CD4-positive, CD25-positive, alpha-beta regulatory T cell (primary cell): ENCODE data around the gene SLC9A4. TPM values are rescaled to one million over a fixed set of nuclear protein-coding genes. Genes with fewer than 3 reads are reported as not detected.

Experiments
- ATAC-seq, 2 donors: fragments of 150-1000 bp; cut with Tn5 transposase; one replicate each; pipeline ENCODE4 v1.10.0; 2021; ENCODE audit warnings: low read depth in 2 of 2, moderate number of reproducible peaks in 2 of 2, moderate library complexity in 1 of 2
- DNase-seq, 3 donors: peaks; one replicate each; pipeline versions ENCODE4 v3.0.0 to v3.0.0-alpha.2; 2012 to 2022; ENCODE audit warnings: mixed read lengths in 1 of 3
- H3K27ac ChIP-seq: one replicate; pipeline ENCODE4 v1.7.0; 2013; ENCODE audit warnings: mild to moderate bottlenecking, low read length; ENCODE audit not compliant: insufficient read depth, poor library complexity, severe bottlenecking
- H3K27me3 ChIP-seq: one replicate; pipeline ENCODE4 v1.7.0; 2013; ENCODE audit warnings: low read length; ENCODE audit not compliant: control insufficient read depth, insufficient read depth
- H3K36me3 ChIP-seq: one replicate; pipeline ENCODE4 v1.7.0; 2013; ENCODE audit warnings: mild to moderate bottlenecking, low read length, moderate library complexity; ENCODE audit not compliant: control insufficient read depth, insufficient read depth
- H3K4me1 ChIP-seq: 2 replicates; pipeline ENCODE4 v1.7.0; 2013; ENCODE audit warnings: mild to moderate bottlenecking, low read length; ENCODE audit not compliant: insufficient read depth, control insufficient read depth, poor library complexity, severe bottlenecking
- H3K4me3 ChIP-seq: one replicate; pipeline ENCODE4 v1.7.0; 2013; ENCODE audit warnings: low read depth, mild to moderate bottlenecking, low read length, moderate library complexity
- H3K9me3 ChIP-seq, 2 experiments: 1 replicate in 1 of 2; 2 replicates in 1 of 2; pipeline ENCODE4 v1.7.0; 2013; ENCODE audit warnings: low read length in 2 of 2, mild to moderate bottlenecking in 1 of 2, moderate library complexity in 1 of 2; ENCODE audit not compliant: control insufficient read depth in 2 of 2
- H3K27ac Mint-ChIP-seq, 3 donors: one replicate each; pipeline ENCODE4 v1.8.0; 2020 to 2022; ENCODE audit warnings: mild to moderate bottlenecking in 3 of 3, mixed read lengths in 3 of 3, moderate library complexity in 2 of 3
- H3K27me3 Mint-ChIP-seq: one replicate; pipeline ENCODE4 v1.8.0; 2022; ENCODE audit warnings: mild to moderate bottlenecking, mixed read lengths
- H3K36me3 Mint-ChIP-seq: one replicate; pipeline ENCODE4 v1.8.0; 2020; ENCODE audit warnings: mixed read lengths
- H3K4me1 Mint-ChIP-seq, 4 donors: one replicate each; pipeline ENCODE4 v1.8.0; 2020 to 2022; ENCODE audit warnings: mixed read lengths in 4 of 4, mild to moderate bottlenecking in 1 of 4
- H3K4me3 Mint-ChIP-seq, 4 donors: one replicate each; pipeline ENCODE4 v1.8.0; 2020 to 2022; ENCODE audit warnings: mild to moderate bottlenecking in 4 of 4, mixed read lengths in 4 of 4, moderate library complexity in 3 of 4
- H3K9me3 Mint-ChIP-seq, 7 donors: one replicate each; pipeline ENCODE4 v1.8.0; 2020 to 2022; ENCODE audit warnings: mixed read lengths in 7 of 7, mild to moderate bottlenecking in 3 of 7, moderate library complexity in 2 of 7
- polyA plus RNA-seq, 4 donors: library from polyadenylated mRNA; unstranded; fragments of 300-500 nt; fragmentation: Illumina TruSeq; gene quantifications; one replicate each; pipeline ENCODE4 v1.2.3, GENCODE V29; 2021
- total RNA-seq: library from RNA; stranded (reverse); gene quantifications from one replicate; pipeline ENCODE4 v1.2.3, GENCODE V29; 2022

The SLC9A4 gene
- total and polyA plus RNA-seq, 5 donors from 2014 or later = not detected

- Mint-ChIP-seq H3K27ac (no peak overlapping the region), H3K4me1 (peaks cover 13 to 20% (median 18%) of the 10 kb centered on the region in 4 donors), H3K9me3 (no peaks in the 10 kb centered on the region), H3K27me3 (no peaks in the 10 kb centered on the region), H3K4me3 (no peak overlapping the region), H3K36me3 (no peaks in the 10 kb centered on the region)
- ATAC-seq = no peak
- Histone ChIP-seq H3K4me1 (peaks cover 8% of the 10 kb centered on the region), H3K27me3 (no peaks in the 10 kb centered on the region), H3K27ac (no peak overlapping the region), H3K4me3 (no peak overlapping the region), H3K9me3 (no peaks in the 10 kb centered on the region), H3K36me3 (no peaks in the 10 kb centered on the region)
- no peak for DNase-seq
Observed at GRCh38 chr2:102439065-102439695, 33.8 kb upstream of the SLC9A4 start.

GRCh38 chr2:102442967-102443828, 29.8 kb upstream of the SLC9A4 start:
- DNase-seq (peak; percentile 6 to 78 (median 54)), ATAC-seq (peak; percentile 71 to 82)
- Mint-ChIP-seq H3K9me3 (no peaks in the 10 kb centered on the region), H3K36me3 (no peaks in the 10 kb centered on the region), H3K27me3 (no peaks in the 10 kb centered on the region), H3K4me3 (no peak overlapping the region), H3K27ac (peak overlapping the region in 1 of 3 donors; percentile 32), H3K4me1 (peaks cover 4 to 7% (median 5%) of the 10 kb centered on the region in 4 donors)
- Histone ChIP-seq H3K27me3 (no peaks in the 10 kb centered on the region), H3K4me1 (peaks cover 5% of the 10 kb centered on the region), H3K27ac (no peak overlapping the region), H3K9me3 (no peaks in the 10 kb centered on the region), H3K36me3 (no peaks in the 10 kb centered on the region), H3K4me3 (peak overlapping the region; percentile 53)

GRCh38 chr2:102444233-102444632, 28.8 kb upstream of the SLC9A4 start:
- no peak overlapping the region for H3K4me3 ChIP-seq
- ATAC-seq = no peak
- Mint-ChIP-seq H3K36me3 (no peaks in the 10 kb centered on the region), H3K27ac (no peak overlapping the region), H3K9me3 (no peaks in the 10 kb centered on the region), H3K27me3 (no peaks in the 10 kb centered on the region), H3K4me1 (peaks cover 4 to 7% (median 5%) of the 10 kb centered on the region in 4 donors), H3K4me3 (no peak overlapping the region)
- DNase-seq = no peak
- peaks cover 5% of the 10 kb centered on the region for H3K4me1 ChIP-seq
- no peak overlapping the region for H3K27ac ChIP-seq
- no peaks in the 10 kb centered on the region for H3K9me3 ChIP-seq
- no peaks in the 10 kb centered on the region for H3K27me3 ChIP-seq
- H3K36me3 ChIP-seq = no peaks in the 10 kb centered on the region

- Histone ChIP-seq H3K36me3 (no peaks in the 10 kb centered on the region), H3K4me3 (no peak overlapping the region), H3K27ac (no peak overlapping the region), H3K9me3 (no peaks in the 10 kb centered on the region), H3K4me1 (peaks cover 5% of the 10 kb centered on the region), H3K27me3 (no peaks in the 10 kb centered on the region)
- no peak overlapping the region for H3K4me3 Mint-ChIP-seq
- ATAC-seq = no peak
- no peak overlapping the region for H3K27ac Mint-ChIP-seq
- no peaks in the 10 kb centered on the region for H3K27me3 Mint-ChIP-seq
- no peak for DNase-seq
- peaks cover 4 to 7% (median 5%) of the 10 kb centered on the region in 4 donors for H3K4me1 Mint-ChIP-seq
- H3K9me3 Mint-ChIP-seq = no peaks in the 10 kb centered on the region
- no peaks in the 10 kb centered on the region for H3K36me3 Mint-ChIP-seq
Observed at GRCh38 chr2:102446936-102447335, 26.1 kb upstream of the SLC9A4 start.

- no peaks in the 10 kb centered on the region for H3K36me3 ChIP-seq
- H3K27me3 Mint-ChIP-seq = peaks cover 3% of the 10 kb centered on the region
- ATAC-seq = peak in 1 of 2 donors; percentile 39
Observed at GRCh38 chr2:102449370-102449974, 23.6 kb upstream of the SLC9A4 start.

GRCh38 chr2:102451968-102452367, 21.1 kb upstream of the SLC9A4 start:
- Mint-ChIP-seq H3K36me3 (no peaks in the 10 kb centered on the region), H3K27ac (no peak overlapping the region), H3K4me1 (no peaks in the 10 kb centered on the region), H3K9me3 (no peaks in the 10 kb centered on the region), H3K27me3 (peaks cover 13% of the 10 kb centered on the region), H3K4me3 (no peak overlapping the region)
- H3K27me3 ChIP-seq = peaks cover 5% of the 10 kb centered on the region
- ATAC-seq (no peak), DNase-seq (no peak)
- H3K9me3 ChIP-seq = peaks cover 0 to 4% of the 10 kb centered on the region in 2 experiments
- no peak overlapping the region for H3K27ac ChIP-seq
- no peaks in the 10 kb centered on the region for H3K4me1 ChIP-seq
- H3K4me3 ChIP-seq = no peak overlapping the region
- H3K36me3 ChIP-seq = no peaks in the 10 kb centered on the region

More at GRCh38 chr2:102449370-102449974, 23.6 kb upstream of the SLC9A4 start:
- DNase-seq = peak; percentile 41 to 81 (median 57)
- Histone ChIP-seq H3K4me1 (no peaks in the 10 kb centered on the region), H3K9me3 (no peaks in the 10 kb centered on the region), H3K4me3 (no peak overlapping the region), H3K27me3 (no peaks in the 10 kb centered on the region), H3K27ac (no peak overlapping the region)
- no peaks in the 10 kb centered on the region for H3K4me1 Mint-ChIP-seq
- no peaks in the 10 kb centered on the region for H3K9me3 Mint-ChIP-seq
- H3K27ac Mint-ChIP-seq = no peak overlapping the region
- no peaks in the 10 kb centered on the region for H3K36me3 Mint-ChIP-seq
- H3K4me3 Mint-ChIP-seq = no peak overlapping the region

- H3K4me3 ChIP-seq = no peak overlapping the region
- Mint-ChIP-seq H3K27ac (no peak overlapping the region), H3K4me3 (no peak overlapping the region), H3K27me3 (peaks cover 19% of the 10 kb centered on the region), H3K9me3 (no peaks in the 10 kb centered on the region), H3K36me3 (no peaks in the 10 kb centered on the region), H3K4me1 (no peaks in the 10 kb centered on the region)
- H3K4me1 ChIP-seq = no peaks in the 10 kb centered on the region
- H3K27me3 ChIP-seq = peaks cover 7% of the 10 kb centered on the region
- peaks cover 0 to 4% of the 10 kb centered on the region in 2 experiments for H3K9me3 ChIP-seq
- H3K36me3 ChIP-seq = no peaks in the 10 kb centered on the region
- ATAC-seq (no peak), DNase-seq (no peak)
- H3K27ac ChIP-seq = no peak overlapping the region
Observed at GRCh38 chr2:102453501-102453900, 19.5 kb upstream of the SLC9A4 start.
